ENCODE measurements around the gene SMIM8.

GRCh38 chr6:87287251-87287650 is 35.1 kb upstream of the SMIM8 start:
- TF ChIP-seq CTCF (IDR thresholded peaks at IDR 0.05) (no peak), POLR2A (IDR thresholded peaks at IDR 0.05) (no peak)

Data from adrenal gland (tissue), 5 donors.